ENCODE results near the gene PEAR1. TPM values are rescaled to one million over a fixed set of nuclear protein-coding genes. Genes with fewer than 3 reads are reported as not detected.

Gene PEAR1
- total RNA-seq, 2 donors from 2014 or later: 2.0 to 2.9 TPM

Small RNAs within 50 kb of the gene (microRNA-seq; reads per million reads assigned to microRNA genes)
- 0 to 2.7 reads per million in 2 donors for gene MIR765

Other genes starting within 250 kb of the PEAR1 start
- 1 to 10 TPM; 3.6 to 6.8 TPM for gene NES, start 216.3 kb upstream of the PEAR1 start, total RNA-seq
- under 1 TPM; 0.73 to 0.98 TPM for gene CRABP2, start 188.1 kb upstream of the PEAR1 start, total RNA-seq
- gene METTL25B, start 165.2 kb upstream of the PEAR1 start, total RNA-seq: 10 to 100 TPM; 40.6 to 47.9 TPM
- 10 to 100 TPM; 24.2 to 28.3 TPM for gene ISG20L2, start 165.0 kb upstream of the PEAR1 start, total RNA-seq
- gene MRPL24, start 152.6 kb upstream of the PEAR1 start, total RNA-seq: 10 to 100 TPM; 37.7 to 60.2 TPM
- 100 to 1,000 TPM; 198 to 243 TPM for gene HDGF, start 142.0 kb upstream of the PEAR1 start, total RNA-seq
- 10 to 100 TPM; 51.2 to 59.6 TPM for gene PRCC, start 126.2 kb upstream of the PEAR1 start, total RNA-seq
- 1 to 10 TPM; 1.4 to 2.4 TPM for gene SH2D2A, start 76.9 kb upstream of the PEAR1 start, total RNA-seq
- not detected for gene INSRR, start 34.6 kb upstream of the PEAR1 start, total RNA-seq
- under 1 TPM in 1 of 2 donors, not detected in 1; 0.95 TPM for gene NTRK1, start 32.9 kb upstream of the PEAR1 start, total RNA-seq
- not detected for gene LRRC71, start 26.9 kb downstream of the PEAR1 start, total RNA-seq
- 10 to 100 TPM; 42.1 to 46.8 TPM for gene ARHGEF11, start 152.0 kb downstream of the PEAR1 start, total RNA-seq
- not detected for gene ETV3L, start 206.1 kb downstream of the PEAR1 start, total RNA-seq
- gene ETV3, start 244.7 kb downstream of the PEAR1 start, total RNA-seq: 10 to 100 TPM; 27.9 to 32.5 TPM

All from left colon (tissue), 2 donors.